Coronary artery (tissue), 2 donors: ENCODE results near the gene EPHB2.

ENCODE experiments used
- DNase-seq: peaks from one replicate; pipeline ENCODE4 v3.0.0-alpha.2; 2017; ENCODE audit warnings: low spot score
- H3K27ac ChIP-seq, 2 donors: fragments of 200-600 bp; sonication (generic); one replicate each; pipeline ENCODE4 v1.5.1; 2016 to 2019
- H3K4me3 ChIP-seq: fragments of 200-600 bp; sonication (generic); 2 replicates; pipeline ENCODE4 v1.5.1; 2016; ENCODE audit warnings: mild to moderate bottlenecking, moderate library complexity
- CTCF ChIP-seq: fragments of 200-600 bp; sonication (generic); IDR thresholded peaks from one replicate; pipeline ENCODE4 v1.5.1; 2019; ENCODE audit warnings: antibody characterized with exemption

EPHB2 gene

GRCh38 chr1:22875241-22875640, 164.6 kb downstream of the EPHB2 start:
- H3K27ac ChIP-seq = no peak overlapping the region
- no peak overlapping the region for H3K4me3 ChIP-seq
- no peak for TF ChIP-seq CTCF
- no peak for DNase-seq

GRCh38 chr1:22875841-22876240, 165.2 kb downstream of the EPHB2 start:
- DNase-seq = no peak
- TF ChIP-seq CTCF = no peak
- H3K27ac ChIP-seq = no peak overlapping the region
- H3K4me3 ChIP-seq = no peak overlapping the region

- no peak for DNase-seq
- TF ChIP-seq CTCF = no peak
- H3K27ac ChIP-seq = no peak overlapping the region
- H3K4me3 ChIP-seq = no peak overlapping the region
Measured at GRCh38 chr1:22876359-22877111, 165.9 kb downstream of the EPHB2 start.

GRCh38 chr1:22877112-22877915, 166.7 kb downstream of the EPHB2 start:
- DNase-seq = no peak
- no peak overlapping the region for H3K4me3 ChIP-seq
- H3K27ac ChIP-seq = no peak overlapping the region
- no peak for TF ChIP-seq CTCF

- Histone ChIP-seq H3K4me3 (no peak overlapping the region), H3K27ac (no peak overlapping the region)
- DNase-seq = no peak
- TF ChIP-seq CTCF = no peak
Measured at GRCh38 chr1:22877980-22878379, 167.3 kb downstream of the EPHB2 start.

GRCh38 chr1:22878626-22879025, 168.0 kb downstream of the EPHB2 start:
- no peak for TF ChIP-seq CTCF
- Histone ChIP-seq H3K4me3 (no peak overlapping the region), H3K27ac (no peak overlapping the region)
- no peak for DNase-seq

GRCh38 chr1:22879445-22879844, 168.8 kb downstream of the EPHB2 start:
- Histone ChIP-seq H3K4me3 (no peak overlapping the region), H3K27ac (no peak overlapping the region)
- TF ChIP-seq CTCF = no peak
- DNase-seq = no peak
